ENCODE measurements around the gene PAXX.

- TF ChIP-seq POLR2AphosphoS5 (IDR thresholded peaks at IDR 0.05) = no peak
- no peak for TF ChIP-seq POLR2A (IDR thresholded peaks at IDR 0.05)
- peak in 3 of 5 experiments; percentile 11 to 48 (median 27) for TF ChIP-seq CTCF (IDR thresholded peaks at IDR 0.05)
- TF ChIP-seq EP300 (IDR thresholded peaks at IDR 0.05; ENCODE audit: low read depth) = no peak
Observed at GRCh38 chr9:136947955-136948510, 44.2 kb upstream of the PAXX start.

All from transverse colon (tissue), 4 donors.